HG03520 (cell line): ENCODE results near the gene AFAP1.

Source experiments
- ATAC-seq: cut with Tn5 transposase; IDR thresholded peaks from one replicate; pipeline ENCODE4 v1.9.1; 2021; ENCODE audit warnings: mild to moderate bottlenecking, moderate library complexity; ENCODE audit not compliant: unreplicated experiment

Gene AFAP1

DNA sequence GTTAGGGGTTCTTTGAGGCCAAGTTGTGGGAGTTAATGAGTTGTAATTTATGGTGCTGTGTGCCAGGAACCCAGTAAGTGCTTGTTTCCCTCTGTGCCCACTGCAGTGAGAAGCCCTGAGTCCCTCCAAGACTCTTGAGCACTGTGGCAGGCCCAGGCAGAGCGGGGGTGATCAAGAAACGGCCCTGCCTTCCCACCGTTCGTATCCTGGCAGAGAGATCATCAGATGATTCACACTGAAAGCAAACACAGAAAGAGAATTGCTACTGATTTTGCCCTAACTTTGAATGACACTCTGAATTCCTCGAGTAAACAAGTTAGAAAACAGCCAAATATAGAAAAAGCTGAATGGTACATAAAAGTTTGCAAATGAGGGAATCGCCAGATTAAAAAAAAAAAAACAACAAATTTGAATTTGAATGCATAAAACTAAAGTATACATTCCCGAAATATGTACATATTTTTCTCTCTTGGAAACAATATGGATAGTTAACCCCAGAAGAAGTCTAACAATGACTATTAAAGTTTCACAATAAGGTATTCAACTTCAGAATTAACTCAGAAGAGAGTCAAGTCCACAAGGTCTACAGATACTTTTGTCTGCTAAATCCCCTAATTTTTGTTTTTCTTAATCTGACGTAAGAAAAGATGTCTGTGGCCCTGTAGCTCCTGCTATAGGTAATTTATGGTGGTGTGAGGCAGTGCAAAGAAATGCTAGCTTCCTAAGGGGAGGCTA lies 71.8 kb downstream of the AFAP1 start:
- ATAC-seq = no peak

DNA sequence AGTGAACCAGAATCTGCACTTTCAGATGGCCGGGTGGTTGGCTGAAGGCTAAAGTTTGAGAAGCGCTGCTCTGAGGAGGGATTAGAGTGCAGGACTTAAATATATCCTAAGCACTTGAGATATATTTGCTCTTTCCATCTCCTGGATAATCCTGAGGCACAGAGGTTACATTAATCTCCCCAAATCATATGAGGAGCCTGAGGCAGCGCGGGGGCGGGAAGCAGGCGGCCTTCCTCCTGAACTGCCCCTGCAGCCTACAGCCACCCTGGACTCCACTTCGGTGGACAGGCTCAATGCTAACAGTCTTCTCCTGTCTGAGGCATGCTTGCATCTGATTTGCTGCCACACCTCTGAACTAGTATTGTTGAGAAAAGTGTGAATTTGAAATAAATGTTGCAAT lies 72.5 kb downstream of the AFAP1 start:
- no peak for ATAC-seq

- ATAC-seq = no peak
Observed at GRCh38 chr4:7865533-7865932, 74.1 kb downstream of the AFAP1 start.

GRCh38 chr4:7864685-7865084 lies 75.0 kb downstream of the AFAP1 start:
- ATAC-seq = no peak

DNA sequence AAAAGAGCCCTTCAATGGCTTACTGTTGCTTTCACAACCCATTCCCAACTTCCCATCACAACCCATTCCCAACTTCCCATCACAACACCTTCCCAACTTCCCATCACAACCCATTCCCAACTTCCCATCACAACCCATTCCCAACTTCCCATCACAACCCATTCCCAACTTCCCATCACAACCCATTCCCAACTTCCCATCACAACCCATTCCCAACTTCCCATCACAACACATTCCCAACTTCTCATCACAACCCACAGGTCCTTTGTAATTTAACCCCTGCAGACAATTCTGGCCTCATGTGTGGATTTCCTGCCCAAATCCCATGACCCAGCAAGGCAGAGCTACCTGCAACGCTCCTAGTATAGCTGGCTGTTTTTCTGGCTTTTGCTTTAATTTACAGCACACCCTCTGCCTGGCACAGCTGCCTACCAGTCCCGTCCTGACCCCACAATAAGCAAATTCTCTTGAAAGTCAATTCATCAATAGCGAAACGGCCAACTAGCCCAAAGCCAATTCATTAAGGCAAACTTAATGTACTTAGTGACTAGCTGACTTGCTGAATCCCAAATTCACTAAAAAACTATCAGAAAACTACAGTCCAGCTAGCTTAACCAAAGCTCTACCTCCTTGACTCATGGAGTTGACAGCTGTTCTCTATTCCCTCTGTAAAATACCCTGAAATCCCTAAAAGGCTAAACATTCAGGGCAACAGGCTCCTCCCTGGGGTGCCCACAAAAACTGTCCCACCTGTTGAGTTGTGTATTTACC lies 75.6 kb downstream of the AFAP1 start:
- ATAC-seq = no peak

GRCh38 chr4:7862561-7863192 lies 77.0 kb downstream of the AFAP1 start:
- no peak for ATAC-seq

DNA sequence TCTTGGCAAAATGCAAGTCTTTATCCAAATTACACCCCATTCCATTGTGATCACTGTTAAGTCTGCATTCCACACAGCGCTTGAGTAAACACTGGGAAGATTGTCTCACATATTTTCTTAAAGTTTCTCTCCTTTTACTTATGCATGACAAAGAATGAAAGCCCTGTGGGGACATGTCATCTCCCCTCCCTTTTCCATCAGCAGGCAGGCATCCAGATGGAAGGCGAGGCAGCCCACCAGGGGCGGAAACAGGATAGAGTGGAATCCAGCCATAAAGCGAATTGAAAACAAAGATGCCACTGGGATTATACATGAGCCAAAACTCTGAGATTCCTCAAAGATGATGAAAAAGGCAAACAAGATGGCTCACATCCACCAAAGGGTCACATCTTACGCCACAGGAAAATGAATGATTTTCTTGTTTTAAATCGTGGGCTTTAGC lies 78.2 kb downstream of the AFAP1 start:
- no peak for ATAC-seq

- ATAC-seq = no peak
Observed at GRCh38 chr4:7860600-7861163, 79.0 kb downstream of the AFAP1 start.

- no peak for ATAC-seq
Observed at GRCh38 chr4:7859326-7859725, 80.3 kb downstream of the AFAP1 start.

DNA sequence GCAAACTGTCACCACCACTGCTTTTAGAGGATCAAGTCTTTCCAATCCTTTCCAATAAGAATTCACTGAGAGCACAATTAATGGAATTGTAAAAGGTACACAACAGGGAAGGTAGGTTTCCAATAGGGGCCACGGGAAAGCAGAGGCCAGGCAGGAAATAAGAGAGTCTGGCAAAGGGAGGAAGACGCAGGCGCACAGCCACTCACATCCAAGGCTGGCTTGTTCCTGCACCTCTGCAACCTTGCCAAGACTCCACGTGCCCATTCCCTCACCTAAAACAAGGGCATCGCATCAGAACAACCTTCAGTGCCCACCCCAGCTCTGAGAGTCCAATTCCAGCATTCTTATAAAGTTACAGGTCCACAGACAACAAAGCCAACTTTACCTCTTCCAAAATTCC lies 81.2 kb downstream of the AFAP1 start:
- no peak for ATAC-seq

- ATAC-seq = no peak
Observed at GRCh38 chr4:7857993-7858392, 81.7 kb downstream of the AFAP1 start.

DNA sequence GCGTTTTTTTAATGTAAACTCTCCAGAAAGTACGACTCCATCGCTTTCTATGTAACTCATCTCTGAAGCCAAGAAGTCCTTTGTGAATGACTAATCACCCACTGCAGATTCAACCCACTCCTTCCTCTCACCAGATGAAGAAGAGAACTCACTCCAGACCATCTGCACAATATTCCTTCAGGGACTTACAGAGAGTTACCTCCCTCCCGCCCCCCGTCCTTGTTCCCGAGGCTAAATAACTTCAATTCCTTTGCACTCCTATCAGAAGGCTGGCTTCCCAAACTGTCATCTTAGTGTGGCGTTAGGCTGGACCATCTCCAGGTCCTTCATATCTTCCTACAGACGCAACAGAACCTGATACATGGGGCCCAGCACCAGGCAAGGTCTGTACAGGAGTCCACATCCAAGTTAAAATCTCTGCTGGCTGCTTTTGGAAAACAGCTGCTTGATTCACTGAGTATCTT lies 82.4 kb downstream of the AFAP1 start:
- ATAC-seq = no peak

DNA sequence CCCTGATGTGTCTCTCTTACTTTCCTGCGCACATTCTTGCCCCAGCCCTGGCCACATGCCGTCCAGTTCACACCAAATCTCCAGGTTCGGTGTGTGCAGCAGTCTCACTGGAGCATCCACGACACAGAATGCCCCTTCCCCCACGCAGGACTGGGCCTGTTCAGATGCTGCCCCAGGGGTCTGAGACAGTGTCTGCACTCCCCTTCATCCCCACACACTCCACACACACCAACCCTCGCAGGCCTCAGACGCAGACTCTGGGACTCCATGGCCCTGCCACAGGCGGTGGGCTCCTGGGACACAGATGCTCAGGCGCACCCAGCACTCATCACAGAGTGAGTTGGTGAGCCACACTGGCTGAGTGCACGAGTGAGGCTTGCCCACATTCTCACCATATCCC lies 83.9 kb downstream of the AFAP1 start:
- no peak for ATAC-seq

DNA sequence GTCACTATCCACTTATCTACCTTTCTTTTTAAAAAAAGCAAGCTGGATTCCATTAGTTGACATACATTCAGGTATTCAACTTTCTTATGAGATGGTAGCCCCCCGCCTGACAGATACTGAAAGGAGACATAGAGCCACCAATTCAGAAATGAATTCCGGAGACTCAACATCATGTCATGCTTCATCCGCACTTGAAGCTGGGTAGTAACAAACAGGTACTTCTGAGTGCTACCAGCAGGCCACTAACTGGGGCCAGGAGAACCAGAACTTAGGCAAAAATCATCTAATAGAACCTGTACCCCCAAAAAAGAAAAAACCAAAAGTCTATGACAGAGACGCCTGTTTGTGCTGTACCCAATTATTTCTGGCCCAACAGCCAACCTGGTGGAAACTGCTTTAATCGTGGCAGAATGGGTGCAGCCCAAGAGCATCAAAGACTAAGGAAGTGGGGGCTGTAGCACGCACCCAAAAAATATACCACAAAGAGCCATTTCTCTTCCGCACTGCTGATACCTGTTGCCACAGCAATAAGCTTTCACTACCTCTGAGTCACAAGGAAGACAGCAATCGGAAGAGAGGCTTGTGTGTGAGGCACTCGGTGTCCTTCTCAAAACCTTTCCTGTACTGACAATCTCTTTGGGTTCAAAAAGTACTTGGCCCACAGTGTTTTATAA lies 84.8 kb downstream of the AFAP1 start:
- ATAC-seq = no peak

DNA sequence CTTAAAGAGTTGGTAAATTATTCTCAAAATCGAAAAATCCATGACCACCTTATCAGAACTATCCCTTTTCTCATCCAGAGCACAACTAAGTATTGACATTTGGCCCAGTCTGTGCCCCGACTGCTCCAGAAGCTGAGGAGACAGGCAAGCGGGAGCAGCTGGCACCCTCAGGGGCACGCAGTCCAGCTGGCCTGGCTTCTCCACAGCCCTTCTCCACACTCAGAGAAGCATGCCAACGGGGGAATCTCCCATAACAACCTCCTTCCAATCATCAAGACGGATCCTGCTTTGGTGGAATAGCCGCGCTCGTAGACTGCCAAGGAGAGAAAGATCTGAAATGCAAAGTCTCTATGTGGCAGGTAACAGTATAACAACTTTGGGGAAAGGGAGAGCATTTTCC lies 85.4 kb downstream of the AFAP1 start:
- no peak for ATAC-seq

GRCh38 chr4:7853271-7853670 lies 86.4 kb downstream of the AFAP1 start:
- ATAC-seq = no peak

DNA sequence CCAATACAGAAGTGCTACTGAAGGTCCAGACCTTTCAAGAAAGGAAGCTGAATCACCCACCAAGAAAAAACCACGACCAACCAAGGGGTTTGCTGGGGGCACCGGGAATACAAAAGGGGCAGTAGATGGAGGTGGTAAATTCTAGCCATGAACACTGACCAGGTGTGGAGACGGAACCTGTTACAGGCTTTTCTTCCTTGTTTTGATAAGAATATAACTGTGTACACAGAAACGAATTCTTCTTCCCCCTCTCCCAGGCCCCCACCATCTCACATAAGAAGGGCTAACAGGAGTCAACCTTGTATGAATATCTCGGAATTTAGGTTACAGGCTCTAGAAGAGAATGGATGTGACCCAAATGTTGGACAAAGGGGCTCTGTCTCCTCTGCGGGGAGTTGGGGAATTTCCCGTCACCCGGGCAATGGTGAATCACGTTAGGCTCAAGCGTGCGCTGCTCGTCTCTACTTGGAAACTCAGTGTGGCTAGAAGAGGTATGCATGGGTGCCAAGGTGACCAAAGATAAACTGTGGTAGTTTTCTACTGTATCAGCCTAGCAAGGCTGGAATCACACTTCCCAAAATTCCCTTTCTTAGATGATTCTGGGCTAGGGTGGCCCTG lies 87.0 kb downstream of the AFAP1 start:
- no peak for ATAC-seq

DNA sequence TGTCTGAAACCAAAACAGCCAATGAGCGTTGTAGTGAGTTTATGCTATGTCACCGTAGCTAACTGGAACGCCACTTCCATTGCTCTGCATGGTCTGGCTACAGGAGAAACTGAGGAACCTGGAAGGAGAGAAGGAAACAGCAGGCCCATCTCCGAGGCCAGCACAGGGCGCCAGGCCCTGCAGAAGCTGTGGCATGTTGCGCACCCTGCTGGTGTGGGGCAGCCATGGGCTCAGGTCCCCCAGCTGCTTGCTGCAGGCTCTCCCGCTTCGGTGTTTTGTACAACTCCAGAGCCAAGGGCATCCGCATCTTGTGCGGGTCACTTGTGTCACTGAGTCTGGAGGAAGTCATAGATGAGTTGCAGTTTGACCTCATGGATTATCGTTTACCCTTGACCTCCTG lies 89.2 kb downstream of the AFAP1 start:
- ATAC-seq = no peak

- ATAC-seq = no peak
Observed at GRCh38 chr4:7847206-7847605, 92.5 kb downstream of the AFAP1 start.

DNA sequence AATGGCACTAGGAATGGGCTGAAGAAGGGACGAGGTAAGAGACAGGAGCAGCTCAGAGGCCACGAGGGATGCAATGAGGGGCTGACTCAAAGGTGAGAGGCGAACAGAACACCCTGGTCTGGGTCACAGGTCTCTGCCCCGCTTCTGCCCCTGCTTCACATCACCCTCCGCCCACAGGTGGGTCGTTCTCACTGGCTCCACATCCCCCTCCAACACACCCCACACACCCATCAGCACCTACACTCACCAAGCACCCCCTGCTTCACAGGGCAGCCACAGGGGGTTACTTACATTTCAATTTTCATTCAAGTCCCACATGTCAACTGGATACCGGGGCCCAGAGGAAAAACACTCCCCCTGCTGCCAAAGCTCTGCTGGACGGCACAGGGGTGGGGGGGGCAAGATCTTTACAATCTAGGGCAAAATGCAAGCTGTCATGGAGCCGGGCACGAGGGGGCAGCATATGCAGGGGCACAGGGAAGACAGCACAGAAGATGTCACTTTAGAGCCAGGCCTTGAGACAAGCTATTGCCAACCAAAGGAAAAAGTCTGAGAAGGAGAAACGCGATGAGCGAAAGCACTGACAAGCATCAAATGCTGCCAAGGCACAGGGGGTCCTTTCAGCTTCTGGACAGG lies 94.0 kb downstream of the AFAP1 start:
- no peak for ATAC-seq
